Activated CD8-positive, alpha-beta memory T cell treated with anti-CD3 and anti-CD28 coated beads for 4 hours (primary cell): ENCODE results near the gene HNF1A.

Experiments used
- DNase-seq, 2 donors: peaks; one replicate each; pipeline ENCODE4 v3.0.0-alpha.2; 2020; ENCODE audit warnings: low read depth in 2 of 2

The HNF1A gene

GRCh38 chr12:121048442-121048841 is 70.1 kb downstream of the HNF1A start:
- DNase-seq: no peak

GRCh38 chr12:121050725-121051124 is 72.4 kb downstream of the HNF1A start:
- no peak for DNase-seq
